NCI-H2227 (cell line): ENCODE measurements around the gene SBK3.
A peak's percentile ranks its signal among the peaks of the same experiment; 100 is the strongest.
"Not testable (repeated sequence)": the region's sequence is repeated elsewhere in the genome, so short reads cannot be mapped to it uniquely, and the experiment has no call there.

Source experiments
- DNase-seq: peaks from one replicate; lab custom pipeline; 2025; ENCODE audit not compliant: unreplicated experiment; lab: John Stamatoyannopoulos, UW

Gene SBK3

DNA sequence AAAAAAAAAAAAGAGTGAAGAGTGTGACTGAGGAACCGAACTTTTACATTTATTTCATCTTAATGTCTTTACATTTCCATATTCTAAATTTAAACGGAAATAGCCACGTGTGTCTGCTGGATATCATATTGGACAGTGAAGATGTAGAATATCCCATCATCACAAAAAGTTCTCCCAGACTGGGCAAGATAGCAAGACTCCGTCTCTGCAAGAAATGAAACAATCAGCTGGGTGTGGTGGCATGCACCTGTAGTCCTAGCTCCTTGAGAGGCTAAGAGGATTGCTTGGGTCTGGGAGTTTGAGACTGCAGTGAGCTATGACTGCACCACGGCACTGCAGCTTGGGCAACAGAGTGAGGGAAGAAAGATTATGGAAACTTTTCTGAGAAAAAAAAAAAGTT lies 31.4 kb upstream of the SBK3 start:
- DNase-seq, result no peak

- not testable (repeated sequence) for DNase-seq
Measured at GRCh38 chr19:55573929-55574328, 28.6 kb upstream of the SBK3 start.

DNA sequence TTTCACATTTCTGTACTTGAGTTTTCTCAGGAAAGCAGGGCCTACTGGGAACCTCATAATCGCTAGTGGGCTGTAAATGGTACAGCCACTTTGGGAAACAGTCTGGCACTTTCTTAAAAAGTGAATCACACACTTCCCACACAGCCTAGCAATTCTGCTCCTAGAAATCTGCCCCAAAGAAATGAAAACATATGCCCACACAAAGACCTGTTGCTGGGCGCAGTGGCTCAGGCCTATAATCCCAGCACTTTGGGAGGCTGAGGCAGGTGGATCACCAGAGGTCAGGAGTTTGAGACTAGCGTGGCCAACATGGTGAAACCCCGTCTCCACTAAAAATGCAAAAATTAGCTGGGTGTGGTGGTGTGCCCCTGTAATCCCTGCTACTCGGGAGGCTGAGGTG lies 24.1 kb upstream of the SBK3 start:
- not testable (repeated sequence) for DNase-seq

- no peak for DNase-seq
Measured at GRCh38 chr19:55567708-55568328, 22.5 kb upstream of the SBK3 start.

- DNase-seq, result no peak
Measured at GRCh38 chr19:55566823-55567222, 21.5 kb upstream of the SBK3 start.

DNA sequence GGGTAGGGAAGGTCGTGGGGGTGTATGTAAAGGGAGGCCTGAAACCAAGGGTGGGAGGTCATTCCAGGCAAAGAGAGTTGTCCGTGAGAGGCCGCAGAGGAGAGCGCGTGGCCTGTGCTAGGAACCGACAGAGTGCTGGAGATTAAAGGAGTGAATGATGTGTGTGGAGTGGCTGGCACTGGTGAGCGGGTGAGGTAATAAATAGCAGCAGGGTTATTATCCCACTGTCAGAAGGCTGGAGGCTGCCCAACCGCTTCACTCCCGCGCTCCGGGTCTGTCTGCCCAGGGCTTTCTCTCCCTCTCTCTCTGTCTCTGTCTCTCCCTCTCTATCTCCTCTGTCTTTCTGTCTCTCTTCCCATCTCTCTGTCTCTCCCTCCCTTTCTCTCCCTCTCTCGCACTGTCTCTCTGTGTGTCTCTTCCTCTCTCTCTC lies 17.9 kb upstream of the SBK3 start:
- peak; percentile 81 for DNase-seq

GRCh38 chr19:55559684-55560083 lies 14.3 kb upstream of the SBK3 start:
- DNase-seq, result no peak

GRCh38 chr19:55554741-55555152 lies 9.4 kb upstream of the SBK3 start:
- DNase-seq, result no peak

DNA sequence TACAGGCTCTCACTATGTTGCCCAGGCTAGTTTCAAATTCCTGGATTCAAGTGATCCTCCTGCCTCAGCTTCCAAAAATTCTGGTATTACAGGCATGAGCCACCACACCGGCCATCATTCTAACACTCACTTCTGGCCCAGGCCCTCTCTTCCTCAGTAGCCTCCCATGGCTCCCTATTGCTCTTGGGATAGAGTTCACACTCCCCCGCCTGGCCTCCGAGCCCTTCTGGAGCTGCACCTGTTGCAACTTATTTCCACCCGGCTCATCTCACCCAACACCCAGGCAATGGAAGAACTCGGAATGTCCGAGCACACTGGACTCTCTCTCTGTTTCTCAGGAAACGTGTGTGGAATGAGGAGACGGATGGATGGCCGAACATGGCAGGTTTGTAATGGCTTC lies 9.0 kb upstream of the SBK3 start:
- DNase-seq, result no peak

GRCh38 chr19:55553217-55554182 lies 8.2 kb upstream of the SBK3 start:
- no peak for DNase-seq

DNA sequence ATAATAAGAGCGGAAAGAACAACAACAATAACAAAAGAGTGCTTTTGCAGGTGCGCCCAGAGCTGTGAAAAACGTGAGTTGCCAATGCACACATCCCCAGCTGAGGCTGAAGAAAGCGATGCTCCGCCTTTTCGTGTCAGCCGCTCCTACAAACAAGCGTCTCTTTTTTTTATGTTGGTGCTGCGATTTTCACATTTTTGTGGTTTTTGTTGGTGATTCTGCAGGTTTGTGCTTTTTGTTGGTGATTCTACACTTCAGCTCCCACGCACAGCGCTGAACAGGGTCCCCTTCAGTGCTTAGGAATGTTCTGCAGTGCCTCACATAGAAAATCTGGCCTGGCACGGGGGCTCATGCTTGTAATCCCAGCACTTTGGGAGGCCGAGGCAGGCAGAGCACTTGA lies 7.3 kb upstream of the SBK3 start:
- no peak for DNase-seq

GRCh38 chr19:55552206-55552605 lies 6.9 kb upstream of the SBK3 start:
- DNase-seq, result no peak

GRCh38 chr19:55550321-55550650 lies 4.9 kb upstream of the SBK3 start:
- DNase-seq, result no peak

DNA sequence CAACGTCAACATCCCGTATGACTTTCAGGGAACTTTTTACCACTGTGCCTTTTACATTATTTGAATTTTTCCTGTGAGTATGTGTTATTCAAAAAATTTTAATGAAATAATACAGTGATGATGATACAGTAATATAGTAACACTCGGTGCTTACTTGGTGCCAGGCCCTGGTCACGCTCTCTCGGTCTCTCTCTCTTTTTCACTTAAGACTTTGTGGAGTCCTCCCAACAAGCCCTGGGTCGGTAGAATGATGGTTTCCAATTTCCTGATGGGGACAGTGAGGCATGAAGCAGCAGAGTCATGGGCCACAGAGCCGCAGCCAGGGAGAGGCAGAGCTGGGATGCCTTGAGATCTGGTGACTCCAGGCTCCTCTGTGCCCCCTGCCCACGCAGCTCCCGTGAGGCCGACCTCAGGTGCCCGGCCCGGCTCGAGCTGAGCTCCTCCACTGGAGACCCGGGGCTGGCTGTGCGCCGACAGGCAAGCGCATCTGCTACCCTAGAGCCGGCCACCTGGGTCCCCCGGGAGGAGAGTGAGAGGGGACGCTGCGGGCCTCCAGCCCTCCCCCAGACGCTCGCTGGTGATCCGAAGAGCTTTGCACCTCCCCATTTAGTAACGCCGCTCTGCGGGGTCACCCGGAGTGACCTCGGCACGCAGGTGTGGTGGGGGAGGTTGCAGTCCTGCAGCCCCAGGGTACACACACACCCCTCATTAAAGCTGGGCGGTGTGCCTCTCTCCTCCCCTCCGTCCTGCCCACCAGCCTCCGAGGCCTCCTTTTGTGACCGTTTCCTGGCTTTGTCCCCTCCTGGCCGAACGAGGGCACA lies 4.4 kb upstream of the SBK3 start:
- peak; percentile 81 for DNase-seq

- no peak for DNase-seq
Measured at GRCh38 chr19:55546822-55547614, 1.7 kb upstream of the SBK3 start.

- no peak for DNase-seq
Measured at GRCh38 chr19:55546011-55546410, 668 bp upstream of the SBK3 start.

DNA sequence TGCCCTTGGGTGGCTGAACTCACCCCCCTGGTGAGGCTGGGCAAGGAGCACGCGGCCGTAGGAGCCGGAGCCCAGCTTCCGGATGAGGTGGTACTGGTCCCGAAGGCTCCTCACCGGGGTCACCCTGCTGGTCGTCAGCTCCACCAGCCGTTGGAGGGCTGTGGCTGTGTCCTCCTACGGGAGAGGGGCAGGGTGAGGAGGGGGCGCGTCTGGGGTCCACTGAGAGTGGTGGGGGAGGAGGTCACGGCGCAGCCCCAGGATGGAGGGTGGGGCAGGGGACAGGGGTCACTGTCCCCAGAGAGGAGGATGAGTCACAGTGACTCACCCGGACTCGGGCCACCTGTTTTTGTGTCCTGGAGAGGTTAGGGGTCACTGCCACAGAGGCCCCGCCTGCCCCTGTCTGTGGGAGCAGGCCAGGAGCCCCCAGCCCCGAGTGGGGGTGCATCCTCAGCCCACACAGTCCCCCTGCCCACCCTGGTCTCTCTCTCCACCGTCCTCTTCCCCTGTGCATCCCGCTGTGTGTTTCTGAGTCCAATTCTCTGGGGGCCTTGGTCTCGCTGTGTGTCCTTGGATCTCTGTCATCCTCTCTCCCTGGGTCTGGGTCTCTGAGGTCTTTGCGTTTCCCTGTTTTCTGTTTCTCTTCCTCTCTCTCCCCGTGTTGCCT lies 435 bp downstream of the SBK3 start:
- no peak for DNase-seq

DNA sequence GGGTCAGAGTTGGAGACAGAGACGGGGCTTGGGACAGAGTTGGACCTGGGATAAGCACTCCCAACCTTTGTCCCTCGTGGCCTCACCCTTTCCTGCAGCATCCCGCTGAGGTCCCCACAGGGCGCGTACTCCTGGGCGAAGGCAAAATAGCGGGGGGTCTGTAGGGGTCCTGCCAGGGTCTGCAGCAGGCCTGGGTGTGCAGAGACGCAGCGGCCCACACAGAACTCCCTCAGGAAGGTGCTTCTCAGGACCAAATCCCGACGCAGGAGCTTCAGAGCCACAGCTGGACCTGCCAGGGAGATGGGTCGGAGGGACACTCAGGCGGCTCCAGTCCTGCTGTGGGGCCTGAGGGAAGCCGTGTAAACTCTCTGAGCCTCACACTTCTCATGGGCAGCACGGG lies 1.3 kb downstream of the SBK3 start:
- DNase-seq, result no peak

DNA sequence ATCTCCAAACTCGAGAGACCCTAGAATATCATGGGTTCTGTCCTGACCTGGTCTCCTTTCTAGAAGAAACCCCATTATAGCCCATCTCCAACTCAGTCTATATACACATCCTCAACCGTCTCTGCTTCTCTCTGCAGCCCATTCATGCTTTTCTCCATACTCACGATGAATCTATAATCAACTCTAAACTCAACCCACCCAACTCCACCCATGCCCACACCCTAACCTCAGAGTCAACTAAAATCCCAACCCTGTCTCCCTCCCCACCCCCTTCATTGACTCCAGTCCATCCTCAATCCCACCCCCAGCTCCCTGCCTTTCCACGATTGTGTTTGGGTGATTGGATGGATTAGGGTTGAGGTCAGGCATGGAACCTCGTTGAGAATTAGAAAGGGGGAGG lies 1.8 kb downstream of the SBK3 start:
- DNase-seq, result no peak

- no peak for DNase-seq
Measured at GRCh38 chr19:55542292-55542855, 3.0 kb downstream of the SBK3 start.
